ENCODE measurements around the gene SH2D2A.

Gene SH2D2A

DNA sequence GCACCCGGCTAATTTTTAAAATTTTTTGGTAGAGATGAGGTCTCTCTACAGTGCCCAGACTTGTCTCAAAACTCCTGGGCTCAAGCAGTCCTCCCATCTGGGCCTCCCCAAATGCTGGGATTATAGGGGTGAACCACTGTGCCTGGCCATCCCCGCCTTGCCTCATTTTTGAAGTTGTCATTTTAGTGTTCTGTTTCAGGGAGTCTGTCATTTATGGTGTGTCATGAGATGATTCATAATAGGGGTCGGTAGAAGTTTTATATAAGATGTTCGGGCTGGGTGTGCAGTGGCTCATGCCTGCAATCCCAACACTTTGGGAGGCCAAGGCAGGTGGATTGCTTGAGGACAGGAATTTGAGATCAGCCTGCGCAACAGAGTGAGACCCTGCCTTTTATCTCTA is 40.8 kb downstream of the SH2D2A start:
- no peak for DNase-seq (ENCODE audit: extremely low read depth, low read depth)
- TF ChIP-seq, protein P1, sequence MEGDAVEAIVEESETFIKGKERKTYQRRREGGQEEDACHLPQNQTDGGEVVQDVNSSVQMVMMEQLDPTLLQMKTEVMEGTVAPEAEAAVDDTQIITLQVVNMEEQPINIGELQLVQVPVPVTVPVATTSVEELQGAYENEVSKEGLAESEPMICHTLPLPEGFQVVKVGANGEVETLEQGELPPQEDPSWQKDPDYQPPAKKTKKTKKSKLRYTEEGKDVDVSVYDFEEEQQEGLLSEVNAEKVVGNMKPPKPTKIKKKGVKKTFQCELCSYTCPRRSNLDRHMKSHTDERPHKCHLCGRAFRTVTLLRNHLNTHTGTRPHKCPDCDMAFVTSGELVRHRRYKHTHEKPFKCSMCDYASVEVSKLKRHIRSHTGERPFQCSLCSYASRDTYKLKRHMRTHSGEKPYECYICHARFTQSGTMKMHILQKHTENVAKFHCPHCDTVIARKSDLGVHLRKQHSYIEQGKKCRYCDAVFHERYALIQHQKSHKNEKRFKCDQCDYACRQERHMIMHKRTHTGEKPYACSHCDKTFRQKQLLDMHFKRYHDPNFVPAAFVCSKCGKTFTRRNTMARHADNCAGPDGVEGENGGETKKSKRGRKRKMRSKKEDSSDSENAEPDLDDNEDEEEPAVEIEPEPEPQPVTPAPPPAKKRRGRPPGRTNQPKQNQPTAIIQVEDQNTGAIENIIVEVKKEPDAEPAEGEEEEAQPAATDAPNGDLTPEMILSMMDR (IDR thresholded peaks at IDR 0.05; ENCODE audit: low read depth, low read length): no peak

DNA sequence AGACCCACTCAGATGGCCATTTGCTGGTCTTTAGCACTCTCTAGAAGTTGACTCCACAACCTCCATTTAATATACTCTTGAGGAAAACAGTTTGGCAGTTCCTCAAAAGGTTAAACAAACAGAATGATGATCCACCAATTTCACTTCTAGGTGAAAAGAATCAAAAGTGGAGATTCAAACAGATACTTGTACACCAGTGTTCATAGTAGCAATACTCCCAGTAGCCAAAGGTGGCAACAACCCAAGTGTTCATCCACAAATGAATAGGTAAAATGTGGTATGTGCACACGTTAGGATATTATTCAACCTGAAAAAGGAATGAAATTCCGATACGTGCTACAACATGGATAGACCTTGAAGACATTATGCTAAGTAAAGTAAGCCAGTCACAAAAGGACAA is 43.0 kb downstream of the SH2D2A start:
- TF ChIP-seq, protein P1 (IDR thresholded peaks at IDR 0.05; ENCODE audit: low read depth, low read length): no peak
- DNase-seq (ENCODE audit: extremely low read depth, low read depth): no peak

DNA sequence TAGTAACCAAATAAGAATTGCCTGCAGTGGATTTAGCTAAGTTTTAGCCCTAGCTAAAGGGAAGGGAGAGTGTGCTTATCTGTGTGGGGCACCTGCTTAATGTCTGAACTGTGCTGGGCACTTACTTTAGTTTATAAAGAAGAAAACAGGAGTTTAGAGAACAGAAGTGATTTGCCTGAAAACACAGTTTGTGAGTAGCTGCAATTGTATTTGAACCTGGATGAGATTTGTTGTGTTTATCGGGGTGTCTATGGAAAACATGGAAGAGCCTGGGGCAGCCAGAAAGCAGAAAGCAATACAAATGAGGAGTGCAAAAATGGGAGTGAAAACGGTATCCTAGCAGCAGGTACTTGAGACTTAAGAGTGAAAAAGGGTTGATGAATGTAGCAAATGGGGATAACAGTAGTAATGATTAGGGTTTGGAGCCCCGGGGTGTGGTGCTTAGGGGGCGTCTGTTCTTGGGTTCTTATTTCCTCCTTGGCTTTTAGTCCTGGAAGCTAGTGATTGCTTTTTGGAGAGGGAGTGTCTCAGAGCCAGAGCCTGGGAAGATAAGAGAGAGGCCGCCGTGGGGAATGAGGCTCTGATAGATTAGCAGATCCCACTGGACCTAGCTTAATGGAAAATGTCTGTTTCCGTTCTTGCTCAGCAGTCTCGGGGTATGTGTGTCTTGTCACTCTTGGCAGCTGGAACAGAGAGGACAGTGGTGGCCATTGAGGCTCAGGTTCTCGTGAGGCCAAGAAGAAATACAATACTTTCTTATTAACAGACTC is 43.7 kb downstream of the SH2D2A start:
- no peak for DNase-seq (ENCODE audit: extremely low read depth, low read depth)
- TF ChIP-seq, protein P1 (IDR thresholded peaks at IDR 0.05; ENCODE audit: low read depth, low read length): no peak

DNA sequence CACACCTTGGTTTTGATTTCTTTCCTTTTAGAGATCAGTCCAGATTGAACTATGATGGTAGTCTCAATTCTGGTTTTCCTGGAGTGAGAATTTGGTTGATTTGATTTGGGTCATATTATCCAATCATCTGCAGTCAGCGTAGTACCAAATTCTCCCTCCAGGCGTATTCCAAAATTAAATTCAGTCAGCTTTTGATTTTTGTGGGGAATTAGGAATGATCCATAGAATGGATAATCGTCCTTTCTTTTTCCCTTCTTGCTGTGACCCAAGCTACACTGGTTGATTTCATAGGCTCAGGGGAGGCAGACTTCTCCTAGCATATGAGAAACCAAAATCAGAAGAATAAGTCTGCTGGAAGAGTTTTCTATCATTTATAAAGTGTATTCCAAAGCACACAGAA is 44.4 kb downstream of the SH2D2A start:
- TF ChIP-seq, protein P1 (IDR thresholded peaks at IDR 0.05; ENCODE audit: low read depth, low read length): no peak
- no peak for DNase-seq (ENCODE audit: extremely low read depth, low read depth)

DNA sequence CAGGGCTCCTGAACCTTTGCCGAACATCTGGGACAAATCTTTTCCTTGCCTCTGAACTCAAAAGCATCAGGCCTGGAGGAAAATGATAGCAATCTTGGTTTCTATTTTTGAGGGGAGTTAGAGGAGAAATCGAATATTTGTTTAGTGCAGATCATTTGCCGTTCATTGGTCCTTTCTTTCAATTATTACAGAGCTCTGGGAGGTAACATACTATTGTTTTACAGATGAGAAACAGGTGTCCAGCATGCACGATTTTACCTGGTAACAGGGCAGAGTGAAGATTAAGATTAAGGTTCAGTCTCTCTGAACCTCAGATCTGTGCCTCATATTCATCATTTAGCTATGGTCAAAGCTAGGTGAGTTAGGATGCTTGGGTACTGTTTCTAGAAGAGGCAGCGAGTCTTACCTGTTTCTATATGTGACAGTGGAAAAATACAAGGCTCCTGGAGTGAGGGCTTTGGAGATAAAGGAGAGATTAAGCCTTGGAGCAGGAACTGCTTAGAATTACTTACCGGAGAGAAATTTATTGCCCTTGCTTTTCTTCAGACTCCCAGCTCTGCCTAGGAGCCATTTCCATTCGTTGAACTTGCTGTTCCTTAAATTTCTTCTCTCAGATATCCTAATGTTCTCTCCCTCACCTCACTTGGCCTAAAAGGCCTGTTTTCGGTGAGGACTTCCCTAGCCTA is 47.9 kb downstream of the SH2D2A start:
- DNase-seq (ENCODE audit: extremely low read depth, low read depth): no peak
- TF ChIP-seq, protein P1 (IDR thresholded peaks at IDR 0.05; ENCODE audit: low read depth, low read length): no peak

DNA sequence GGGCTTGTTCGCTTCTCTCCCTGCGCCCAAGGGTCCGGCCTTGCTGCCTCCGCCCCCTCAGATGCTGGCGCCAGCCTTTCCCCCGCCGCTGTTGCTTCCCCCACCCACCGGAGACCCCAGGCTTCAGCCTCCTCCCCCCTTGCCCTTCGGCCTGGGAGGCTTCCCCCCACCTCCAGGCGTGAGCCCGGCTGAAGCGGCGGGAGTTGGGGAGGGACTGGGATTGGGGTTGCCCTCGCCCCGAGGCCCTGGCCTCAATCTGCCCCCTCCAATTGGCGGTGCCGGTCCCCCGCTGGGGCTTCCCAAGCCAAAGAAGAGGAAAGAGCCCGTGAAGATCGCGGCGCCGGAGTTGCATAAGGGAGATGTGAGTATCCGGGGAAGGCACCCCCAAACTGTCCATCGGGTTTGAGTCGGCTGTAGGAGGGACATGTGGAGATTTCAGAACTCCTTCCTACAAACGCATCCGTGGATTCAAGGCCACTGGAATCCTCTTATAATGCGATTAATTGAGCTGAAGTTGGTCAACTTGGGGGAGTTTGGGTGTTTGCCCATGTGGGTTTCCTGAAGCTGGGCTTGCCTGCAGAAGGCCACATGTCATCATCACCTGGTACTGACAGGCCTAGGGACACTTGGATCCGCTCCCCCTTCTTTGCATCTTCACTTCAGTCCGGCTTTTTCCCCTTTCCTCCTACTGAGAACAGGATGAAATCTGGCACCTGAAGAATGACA is 48.6 kb downstream of the SH2D2A start:
- TF ChIP-seq, protein P1 (IDR thresholded peaks at IDR 0.05; ENCODE audit: low read depth, low read length): no peak
- DNase-seq (ENCODE audit: extremely low read depth, low read depth): no peak

All from AG09319 (cell line).